CD4-positive, alpha-beta T cell treated with Interferon alpha-2 for 1 hour (primary cell): ENCODE data around the gene TNRC6C.
A peak's percentile ranks its signal among the peaks of the same experiment; 100 is the strongest.
"Not testable (repeated sequence)": the region's sequence is repeated elsewhere in the genome, so short reads cannot be mapped to it uniquely, and the experiment has no call there.

Source experiments
- DNase-seq, 2 donors: peaks; one replicate each; pipeline ENCODE4 v3.0.0-alpha.2; 2020 to 2022

Gene TNRC6C

GRCh38 chr17:78114831-78115723, 156.6 kb downstream of the TNRC6C start:
- DNase-seq, result no peak

- not testable (repeated sequence) for DNase-seq
Measured at GRCh38 chr17:78115803-78116202, 157.3 kb downstream of the TNRC6C start.

GRCh38 chr17:78116411-78116810, 157.9 kb downstream of the TNRC6C start:
- no peak for DNase-seq

GRCh38 chr17:78117027-78117981, 158.8 kb downstream of the TNRC6C start:
- DNase-seq, result no peak

GRCh38 chr17:78118801-78119241, 160.3 kb downstream of the TNRC6C start:
- DNase-seq, result no peak

GRCh38 chr17:78120537-78120936, 162.0 kb downstream of the TNRC6C start:
- no peak for DNase-seq

GRCh38 chr17:78120971-78121800, 162.7 kb downstream of the TNRC6C start:
- peak; percentile 49 to 82 for DNase-seq

- no peak for DNase-seq
Measured at GRCh38 chr17:78121801-78122215, 163.3 kb downstream of the TNRC6C start.

GRCh38 chr17:78122216-78122930, 163.9 kb downstream of the TNRC6C start:
- DNase-seq, result no peak

- DNase-seq, result no peak
Measured at GRCh38 chr17:78122931-78123249, 164.4 kb downstream of the TNRC6C start.

- no peak for DNase-seq
Measured at GRCh38 chr17:78123258-78123929, 164.9 kb downstream of the TNRC6C start.

GRCh38 chr17:78124081-78124835, 165.8 kb downstream of the TNRC6C start:
- DNase-seq, result peak in 1 of 2 donors; percentile 65

- no peak for DNase-seq
Measured at GRCh38 chr17:78124836-78125137, 166.3 kb downstream of the TNRC6C start.

GRCh38 chr17:78125138-78125913, 166.8 kb downstream of the TNRC6C start:
- no peak for DNase-seq

- no peak for DNase-seq
Measured at GRCh38 chr17:78125976-78126894, 167.7 kb downstream of the TNRC6C start.

GRCh38 chr17:78126895-78127238, 168.4 kb downstream of the TNRC6C start:
- DNase-seq, result no peak

- DNase-seq, result peak; percentile 72 to 83
Measured at GRCh38 chr17:78127239-78127887, 168.9 kb downstream of the TNRC6C start.

- no peak for DNase-seq
Measured at GRCh38 chr17:78127888-78128550, 169.5 kb downstream of the TNRC6C start.
